KMS-11 (cell line): ENCODE data around the gene RFX1.

Experiments
- H2AFZ ChIP-seq: fragments of 200-600 bp; sonication (generic); 2 replicates; pipeline ENCODE4 v1.6.1; 2016; ENCODE audit warnings: antibody characterized with exemption, mixed run types, low read depth
- H3K27ac ChIP-seq: fragments of 200-600 bp; sonication (generic); 2 replicates; pipeline ENCODE4 v1.6.1; 2016; ENCODE audit warnings: mild to moderate bottlenecking, mixed run types
- H3K27me3 ChIP-seq: fragments of 200-600 bp; sonication (generic); 2 replicates; pipeline ENCODE4 v1.6.1; 2017; ENCODE audit warnings: mild to moderate bottlenecking, low read depth, mixed run types, moderate library complexity; ENCODE audit not compliant: insufficient read depth
- H3K36me3 ChIP-seq: fragments of 200-600 bp; sonication (generic); 2 replicates; pipeline ENCODE4 v1.6.1; 2017; ENCODE audit warnings: mild to moderate bottlenecking, mixed run types; ENCODE audit not compliant: insufficient read depth
- H3K4me1 ChIP-seq: fragments of 200-600 bp; sonication (generic); 2 replicates; pipeline ENCODE4 v1.6.1; 2016; ENCODE audit warnings: mild to moderate bottlenecking, low read depth, mixed run types; ENCODE audit not compliant: poor library complexity, severe bottlenecking
- H3K4me2 ChIP-seq: fragments of 200-600 bp; sonication (generic); 2 replicates; pipeline ENCODE4 v1.7.0; 2016; ENCODE audit warnings: mild to moderate bottlenecking, mixed run types
- H3K4me3 ChIP-seq: fragments of 200-600 bp; sonication (generic); IDR thresholded peaks from 2 replicates; pipeline ENCODE4 v1.6.1; 2017; ENCODE audit warnings: low read depth, low read length, mixed read lengths; ENCODE audit not compliant: insufficient read depth
- H3K79me2 ChIP-seq: fragments of 200-600 bp; sonication (generic); 2 replicates; pipeline ENCODE4 v1.6.1; 2016; ENCODE audit warnings: low read depth, mixed run types; ENCODE audit not compliant: insufficient read depth
- H3K9ac ChIP-seq: fragments of 200-600 bp; sonication (generic); 2 replicates; pipeline ENCODE4 v1.6.1; 2016; ENCODE audit warnings: mild to moderate bottlenecking, mixed run types
- H4K20me1 ChIP-seq: fragments of 200-600 bp; sonication (generic); 2 replicates; pipeline ENCODE4 v1.6.1; 2016; ENCODE audit warnings: mild to moderate bottlenecking, mixed run types; ENCODE audit not compliant: insufficient read depth
- CTCF ChIP-seq: fragments of 200-600 bp; sonication (generic); conservative IDR thresholded peaks from 2 replicates; pipeline ENCODE4 v1.6.1; 2017; ENCODE audit warnings: low read depth, mild to moderate bottlenecking, antibody characterized with exemption, low read length, moderate library complexity, mixed read lengths

Gene RFX1

GRCh38 chr19:13934785-13935109, 71.4 kb downstream of the RFX1 start:
- TF ChIP-seq CTCF, result no peak
- H3K4me2 ChIP-seq, result no peak overlapping the region
- no peak overlapping the region for H2AFZ ChIP-seq
- H3K9ac ChIP-seq, result no peak overlapping the region
- no peaks in the 10 kb centered on the region for H3K79me2 ChIP-seq
- no peak overlapping the region for H3K4me3 ChIP-seq
- H3K36me3 ChIP-seq, result no peaks in the 10 kb centered on the region
- H4K20me1 ChIP-seq, result no peaks in the 10 kb centered on the region
- H3K27me3 ChIP-seq, result no peaks in the 10 kb centered on the region; the same call in 1 of the 2 replicates
- no peak overlapping the region for H3K27ac ChIP-seq
- H3K4me1 ChIP-seq, result no peaks in the 10 kb centered on the region

GRCh38 chr19:13932911-13933393, 73.2 kb downstream of the RFX1 start:
- no peak for TF ChIP-seq CTCF
- H2AFZ ChIP-seq, result no peak overlapping the region

GRCh38 chr19:13932149-13932637, 73.9 kb downstream of the RFX1 start:
- Histone ChIP-seq H3K4me3 (no peak overlapping the region), H3K79me2 (no peaks in the 10 kb centered on the region), H2AFZ (no peak overlapping the region), H4K20me1 (no peaks in the 10 kb centered on the region), H3K9ac (no peak overlapping the region), H3K27me3 (no peaks in the 10 kb centered on the region), H3K27ac (no peak overlapping the region), H3K4me2 (no peak overlapping the region), H3K4me1 (no peaks in the 10 kb centered on the region), H3K36me3 (no peaks in the 10 kb centered on the region)
- TF ChIP-seq CTCF, result no peak

More at GRCh38 chr19:13932911-13933393, 73.2 kb downstream of the RFX1 start:
- no peaks in the 10 kb centered on the region for H3K27me3 ChIP-seq
- H3K9ac ChIP-seq, result no peak overlapping the region
- no peak overlapping the region for H3K27ac ChIP-seq
- no peaks in the 10 kb centered on the region for H3K4me1 ChIP-seq
- no peaks in the 10 kb centered on the region for H3K79me2 ChIP-seq
- no peak overlapping the region for H3K4me2 ChIP-seq
- no peaks in the 10 kb centered on the region for H4K20me1 ChIP-seq
- no peaks in the 10 kb centered on the region for H3K36me3 ChIP-seq
- H3K4me3 ChIP-seq, result no peak overlapping the region

GRCh38 chr19:13931391-13932148, 74.5 kb downstream of the RFX1 start:
- H3K4me1 ChIP-seq, result no peaks in the 10 kb centered on the region
- no peaks in the 10 kb centered on the region for H3K36me3 ChIP-seq
- no peak overlapping the region for H3K27ac ChIP-seq
- no peak overlapping the region for H3K4me2 ChIP-seq
- H3K4me3 ChIP-seq, result no peak overlapping the region
- H3K9ac ChIP-seq, result no peak overlapping the region
- no peaks in the 10 kb centered on the region for H3K27me3 ChIP-seq
- H4K20me1 ChIP-seq, result no peaks in the 10 kb centered on the region
- no peak overlapping the region for H2AFZ ChIP-seq
- TF ChIP-seq CTCF, result no peak
- H3K79me2 ChIP-seq, result no peaks in the 10 kb centered on the region
